SK-N-DZ (cell line): Measurements from ENCODE around the gene MTERF1. TPM values are rescaled to one million over a fixed set of nuclear protein-coding genes. Genes with fewer than 3 reads are reported as not detected.
"Not testable (repeated sequence)": the region's sequence is repeated elsewhere in the genome, so short reads cannot be mapped to it uniquely, and the experiment has no call there.

Experiments
- DNase-seq: peaks from one replicate; pipeline ENCODE4 v3.0.0-alpha.2; 2015; ENCODE audit warnings: low spot score
- polyA plus RNA-seq, 2 experiments: library from polyadenylated mRNA; depleted of rRNA; stranded (reverse); fragments of >200 nt; gene quantifications; 2 replicates each; pipeline ENCODE4 v1.2.3, GENCODE V29; 2014

The MTERF1 gene
- 16.6 and 19.3 TPM in 2 replicates for polyA plus RNA-seq (2014; cell fraction: cytosol; rRNA removed)
- 14.9 and 17.8 TPM in 2 replicates for polyA plus RNA-seq (2014; cell fraction: nucleus; rRNA removed)

GRCh38 chr7:91880413-91881241 is at the start of gene MTERF1:
MTERF1 (minus strand) TSS chr7:91880702; CDS start chr7:91880083, 619 bp downstream.
- peak; percentile 95 for DNase-seq

GRCh38 chr7:91929463-91929862 is 49.0 kb upstream of the MTERF1 start:
- DNase-seq, result no peak

- no peak for DNase-seq
Measured at GRCh38 chr7:91927912-91928311, 47.4 kb upstream of the MTERF1 start.

GRCh38 chr7:91922857-91923256 is 42.4 kb upstream of the MTERF1 start:
- no peak for DNase-seq

- DNase-seq, result no peak
Measured at GRCh38 chr7:91918356-91918755, 37.9 kb upstream of the MTERF1 start.

GRCh38 chr7:91916051-91916440 is 35.5 kb upstream of the MTERF1 start:
- no peak for DNase-seq

GRCh38 chr7:91915401-91916050 is 35.0 kb upstream of the MTERF1 start:
- DNase-seq, result no peak

GRCh38 chr7:91913612-91914011 is 33.1 kb upstream of the MTERF1 start:
- no peak for DNase-seq

- no peak for DNase-seq
Measured at GRCh38 chr7:91912494-91912893, 32.0 kb upstream of the MTERF1 start.

- DNase-seq, result no peak
Measured at GRCh38 chr7:91911121-91911520, 30.6 kb upstream of the MTERF1 start.

- DNase-seq, result no peak
Measured at GRCh38 chr7:91910171-91910570, 29.7 kb upstream of the MTERF1 start.

GRCh38 chr7:91899563-91899962 is 19.1 kb upstream of the MTERF1 start:
- no peak for DNase-seq

- DNase-seq, result no peak
Measured at GRCh38 chr7:91898240-91898992, 17.9 kb upstream of the MTERF1 start.

GRCh38 chr7:91894781-91895480 is 14.4 kb upstream of the MTERF1 start:
- no peak for DNase-seq

- not testable (repeated sequence) for DNase-seq
Measured at GRCh38 chr7:91893699-91894098, 13.2 kb upstream of the MTERF1 start.

GRCh38 chr7:91892821-91893340 is 12.4 kb upstream of the MTERF1 start:
- DNase-seq, result no peak

- DNase-seq, result no peak
Measured at GRCh38 chr7:91892099-91892705, 11.7 kb upstream of the MTERF1 start.

GRCh38 chr7:91888271-91889175 is 8.0 kb upstream of the MTERF1 start:
- DNase-seq, result not testable (repeated sequence)

- DNase-seq, result not testable (repeated sequence)
Measured at GRCh38 chr7:91887336-91888213, 7.1 kb upstream of the MTERF1 start.
